Fibroblast of villous mesenchyme (primary cell): ENCODE results near the gene ACTRT3. TPM values are rescaled to one million over a fixed set of nuclear protein-coding genes. Genes with fewer than 3 reads are reported as not detected.
"Not testable (repeated sequence)": the region's sequence is repeated elsewhere in the genome, so short reads cannot be mapped to it uniquely, and the experiment has no call there.

Experiments used
- DNase-seq: peaks from one replicate; pipeline ENCODE4 v3.0.0-alpha.2; 2010; ENCODE audit warnings: low read depth
- H3K4me3 ChIP-seq: 2 replicates; pipeline ENCODE4 v1.5.1; 2011; ENCODE audit warnings: low read depth, mild to moderate bottlenecking, low read length
- small RNA-seq: library from RNA; depleted of rRNA; stranded (forward); fragments of <200 nt; gene quantifications from one replicate; pipeline ENCODE3, GENCODE V24; 2012
- total RNA-seq: library from RNA; depleted of rRNA; stranded (reverse); fragments of >200 nt; gene quantifications from 2 replicates; pipeline ENCODE4 v1.2.3, GENCODE V29; 2012
- TF ChIP-seq, protein P1 (sequence below): IDR thresholded peaks from 2 replicates; pipeline ENCODE4 v1.5.1; 2012; ENCODE audit warnings: low read depth, mild to moderate bottlenecking, low read length; ENCODE audit not compliant: insufficient read depth

The ACTRT3 gene
- total RNA-seq, 1 donor = 5.2 TPM

GRCh38 chr3:169748670-169749069 lies 20.7 kb downstream of the ACTRT3 start:
- H3K4me3 ChIP-seq = no peak overlapping the region
- DNase-seq = no peak
- TF ChIP-seq, protein P1, sequence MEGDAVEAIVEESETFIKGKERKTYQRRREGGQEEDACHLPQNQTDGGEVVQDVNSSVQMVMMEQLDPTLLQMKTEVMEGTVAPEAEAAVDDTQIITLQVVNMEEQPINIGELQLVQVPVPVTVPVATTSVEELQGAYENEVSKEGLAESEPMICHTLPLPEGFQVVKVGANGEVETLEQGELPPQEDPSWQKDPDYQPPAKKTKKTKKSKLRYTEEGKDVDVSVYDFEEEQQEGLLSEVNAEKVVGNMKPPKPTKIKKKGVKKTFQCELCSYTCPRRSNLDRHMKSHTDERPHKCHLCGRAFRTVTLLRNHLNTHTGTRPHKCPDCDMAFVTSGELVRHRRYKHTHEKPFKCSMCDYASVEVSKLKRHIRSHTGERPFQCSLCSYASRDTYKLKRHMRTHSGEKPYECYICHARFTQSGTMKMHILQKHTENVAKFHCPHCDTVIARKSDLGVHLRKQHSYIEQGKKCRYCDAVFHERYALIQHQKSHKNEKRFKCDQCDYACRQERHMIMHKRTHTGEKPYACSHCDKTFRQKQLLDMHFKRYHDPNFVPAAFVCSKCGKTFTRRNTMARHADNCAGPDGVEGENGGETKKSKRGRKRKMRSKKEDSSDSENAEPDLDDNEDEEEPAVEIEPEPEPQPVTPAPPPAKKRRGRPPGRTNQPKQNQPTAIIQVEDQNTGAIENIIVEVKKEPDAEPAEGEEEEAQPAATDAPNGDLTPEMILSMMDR = no peak

DNA sequence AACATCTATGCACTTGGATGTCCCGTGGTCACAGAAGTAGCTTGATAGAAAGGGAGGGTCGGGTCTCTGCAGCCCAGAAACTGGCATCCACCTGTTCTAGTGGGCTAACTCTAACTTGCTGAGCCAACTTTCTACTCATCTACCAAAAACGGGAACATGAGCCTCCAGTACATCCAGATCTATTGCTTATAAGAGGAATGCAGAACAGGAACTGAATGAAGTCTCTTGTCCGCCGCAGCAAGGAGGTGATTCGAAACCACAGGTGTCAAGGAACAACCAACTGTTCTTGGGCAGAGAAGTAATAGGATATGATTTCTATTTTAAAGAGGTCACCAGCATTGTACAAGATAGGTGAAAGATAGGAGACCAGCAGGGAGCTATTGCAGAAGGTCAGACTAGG lies 22.4 kb downstream of the ACTRT3 start:
- TF ChIP-seq, protein P1 = no peak
- DNase-seq = no peak
- no peak overlapping the region for H3K4me3 ChIP-seq

GRCh38 chr3:169744366-169745054 lies 24.9 kb downstream of the ACTRT3 start:
- no peak overlapping the region for H3K4me3 ChIP-seq
- TF ChIP-seq, protein P1 = peak; percentile 24
- peak; percentile 7 for DNase-seq

- no peak overlapping the region for H3K4me3 ChIP-seq
- TF ChIP-seq, protein P1 = no peak
- DNase-seq = no peak
Measured at GRCh38 chr3:169739067-169739466, 30.3 kb downstream of the ACTRT3 start.

DNA sequence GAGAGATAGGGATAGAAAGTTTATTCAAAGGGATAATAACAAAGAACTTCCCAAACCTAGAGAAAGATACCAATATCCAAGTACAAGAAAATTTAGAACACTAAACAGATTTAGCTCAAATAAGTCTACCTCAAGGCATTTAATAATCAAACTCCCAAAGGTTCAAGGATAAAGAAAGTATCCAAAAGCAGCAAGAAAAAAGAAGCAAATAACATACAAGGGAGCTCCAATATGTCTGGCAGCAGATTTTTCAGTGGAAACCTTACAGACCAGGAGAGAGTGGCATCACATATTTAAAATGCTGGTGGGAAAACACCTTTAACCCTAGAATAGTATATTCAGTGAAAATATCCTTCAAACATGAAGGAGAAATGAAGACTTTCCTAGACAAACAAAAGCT lies 37.5 kb downstream of the ACTRT3 start:
- not testable (repeated sequence) for DNase-seq, H3K4me3 ChIP-seq

GRCh38 chr3:169722724-169723123 lies 46.6 kb downstream of the ACTRT3 start:
- DNase-seq = no peak
- TF ChIP-seq, protein P1 = no peak
- H3K4me3 ChIP-seq = no peak overlapping the region

- H3K4me3 ChIP-seq, DNase-seq: not testable (repeated sequence)
Measured at GRCh38 chr3:169718415-169718814, 50.9 kb downstream of the ACTRT3 start.

Small RNA genes lying within 50 kb of the gene (small RNA-seq; reads per million reads assigned to genes)
- not detected for gene RNU6-637P

Other genes with a start within 250 kb of the ACTRT3 start
- gene MECOM, start 105.8 kb downstream of the ACTRT3 start, total RNA-seq = 6.1 and 8.6 TPM in 2 replicates
- gene TERC, start 4.5 kb downstream of the ACTRT3 start, total RNA-seq = 168 and 175 TPM in 2 replicates
- 20.9 and 25.5 TPM in 2 replicates for gene MYNN, start 3.8 kb upstream of the ACTRT3 start, total RNA-seq
- 0.32 TPM in 1 of 2 replicates, not detected in the other for gene LRRIQ4, start 43.3 kb upstream of the ACTRT3 start, total RNA-seq
- gene LRRC34, start 43.3 kb upstream of the ACTRT3 start, total RNA-seq = 3.5 and 4.3 TPM in 2 replicates
- not detected in 2 replicates for gene LRRC31, start 100.4 kb upstream of the ACTRT3 start, total RNA-seq
- gene SAMD7, start 142.0 kb upstream of the ACTRT3 start, total RNA-seq = not detected in 2 replicates
- 27.7 and 47.9 TPM in 2 replicates for gene SEC62, start 197.2 kb upstream of the ACTRT3 start, total RNA-seq